Cardiac muscle cell (in vitro differentiated cells and primary cell): ENCODE results near the gene KAT5. TPM values are rescaled to one million over a fixed set of nuclear protein-coding genes. Genes with fewer than 3 reads are reported as not detected.

Experiments
- DNase-seq, 2 donors: peaks; one replicate each; pipeline versions ENCODE4 v3.0.0 to v3.0.0-alpha.2; 2010 to 2017; ENCODE audit warnings: low read depth in 1 of 2, low spot score in 1 of 2
- H3K27ac ChIP-seq: fragments of 200-600 bp; sonication (generic); 2 replicates; pipeline ENCODE4 v1.5.1; 2016
- H3K27me3 ChIP-seq: fragments of 200-600 bp; sonication (generic); 2 replicates; pipeline ENCODE4 v1.6.0; 2016; ENCODE audit warnings: control low read depth
- H3K36me3 ChIP-seq: fragments of 200-600 bp; sonication (generic); 2 replicates; pipeline ENCODE4 v1.5.1; 2016; ENCODE audit warnings: control low read depth
- H3K4me1 ChIP-seq: fragments of 200-600 bp; sonication (generic); 2 replicates; pipeline ENCODE4 v1.8.1; 2017; ENCODE audit warnings: low read depth, mild to moderate bottlenecking, mixed run types
- H3K4me3 ChIP-seq: fragments of 200-600 bp; sonication (generic); 2 replicates; pipeline ENCODE4 v1.5.1; 2016; ENCODE audit warnings: mild to moderate bottlenecking
- H3K9me3 ChIP-seq: fragments of 200-600 bp; sonication (generic); 2 replicates; pipeline ENCODE4 v1.5.1; 2017; ENCODE audit warnings: low read depth, mild to moderate bottlenecking, control low read depth
- CTCF ChIP-seq: IDR thresholded peaks from 2 replicates; pipeline ENCODE4 v1.5.1; 2012; ENCODE audit warnings: low read depth, mild to moderate bottlenecking, low read length
- polyA plus RNA-seq: library from polyadenylated mRNA; unstranded; fragments of >200 nt; fragmentation: Nextera tagmentation; extraction: Ambion mirVana; gene quantifications from 2 replicates; pipeline ENCODE4 v1.2.1, GENCODE V29; 2016
- total RNA-seq: library from RNA; depleted of rRNA; stranded (reverse); fragments of >200 nt; gene quantifications from 2 replicates; pipeline ENCODE4 v1.2.3, GENCODE V29; 2016

KAT5 gene
- total and polyA plus RNA-seq, 2 experiments from 2014 or later, result 51.4 to 63.7 TPM

- Histone ChIP-seq H3K4me3 (no peak overlapping the region), H3K4me1 (peaks cover 4% of the 10 kb centered on the region), H3K9me3 (no peaks in the 10 kb centered on the region), H3K36me3 (peaks cover 32% of the 10 kb centered on the region), H3K27ac (no peak overlapping the region), H3K27me3 (no peaks in the 10 kb centered on the region)
- DNase-seq, result no peak
- no peak for TF ChIP-seq CTCF
These were observed 5.9 kb downstream of the KAT5 start for GRCh38 chr11:65717906-65718305.

GRCh38 chr11:65718531-65718930 lies 6.5 kb downstream of the KAT5 start:
- Histone ChIP-seq H3K4me3 (no peak overlapping the region), H3K27me3 (no peaks in the 10 kb centered on the region), H3K4me1 (peaks cover 4% of the 10 kb centered on the region), H3K27ac (no peak overlapping the region), H3K36me3 (peaks cover 30% of the 10 kb centered on the region), H3K9me3 (no peaks in the 10 kb centered on the region)
- no peak for DNase-seq
- TF ChIP-seq CTCF, result no peak

DNA sequence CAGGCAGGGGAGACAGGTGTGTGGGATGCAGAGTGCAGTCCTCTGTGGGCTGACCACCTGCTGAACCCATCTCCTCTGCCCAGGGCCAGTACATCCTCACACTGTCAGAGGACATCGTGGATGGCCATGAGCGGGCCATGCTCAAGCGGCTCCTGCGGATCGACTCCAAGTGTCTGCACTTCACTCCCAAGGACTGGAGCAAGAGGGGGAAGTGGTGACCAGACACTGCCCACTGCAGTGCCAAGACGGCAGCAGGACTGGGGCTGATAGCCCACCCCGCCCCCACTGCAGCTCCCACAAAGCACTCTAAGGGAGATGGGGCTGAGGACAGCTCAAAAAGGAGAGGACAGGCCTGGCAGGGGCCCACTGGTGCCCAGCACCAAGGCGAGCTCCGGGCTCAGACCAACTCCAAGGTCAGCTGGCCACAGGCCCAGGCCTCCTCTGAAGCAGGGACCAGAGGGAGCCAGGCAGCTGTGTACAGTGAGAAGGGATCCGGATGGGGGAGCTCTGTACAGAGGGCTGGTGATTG lies 7.0 kb downstream of the KAT5 start:
- H3K27ac ChIP-seq, result no peak overlapping the region
- H3K4me1 ChIP-seq, result peaks cover 4% of the 10 kb centered on the region
- peak in 1 of 2 donors; percentile 42 for DNase-seq
- peak overlapping the region; percentile 57 for H3K4me3 ChIP-seq
- H3K36me3 ChIP-seq, result peaks cover 26% of the 10 kb centered on the region
- no peaks in the 10 kb centered on the region for H3K27me3 ChIP-seq
- no peaks in the 10 kb centered on the region for H3K9me3 ChIP-seq
- TF ChIP-seq CTCF, result no peak

- Histone ChIP-seq H3K36me3 (peaks cover 18% of the 10 kb centered on the region), H3K27ac (no peak overlapping the region), H3K4me3 (peak overlapping the region; percentile 57), H3K4me1 (peaks cover 4% of the 10 kb centered on the region), H3K9me3 (no peaks in the 10 kb centered on the region), H3K27me3 (no peaks in the 10 kb centered on the region)
- TF ChIP-seq CTCF, result no peak
- peak in 1 of 2 donors; percentile 69 for DNase-seq
These were observed 7.8 kb downstream of the KAT5 start for GRCh38 chr11:65719871-65720210.

GRCh38 chr11:65720211-65720934 lies 8.3 kb downstream of the KAT5 start, which contains the start of gene RNASEH2C:
RNASEH2C (minus strand) TSS chr11:65720798; CDS start chr11:65720758, 40 bp downstream.
- Histone ChIP-seq H3K27me3 (no peaks in the 10 kb centered on the region), H3K9me3 (no peaks in the 10 kb centered on the region), H3K4me3 (peak within 1 kb of the TSS; percentile 57), H3K36me3 (peaks cover 14% of the 10 kb centered on the region), H3K27ac (peak within 1 kb of the TSS; percentile 65), H3K4me1 (peaks cover 4% of the 10 kb centered on the region)
- no peak for TF ChIP-seq CTCF
- peak; percentile 91 to 93 for DNase-seq
